SKM-1 treated with dmso at 0.1 percent for 144 hours (cell line): Measurements from ENCODE around the gene MED13L.
A peak's percentile ranks its signal among the peaks of the same experiment; 100 is the strongest.
"Not testable (repeated sequence)": the region's sequence is repeated elsewhere in the genome, so short reads cannot be mapped to it uniquely, and the experiment has no call there.

Experiments used
- DNase-seq: peaks from one replicate; lab custom pipeline; 2025; ENCODE audit not compliant: unreplicated experiment; lab: John Stamatoyannopoulos, UW

Gene MED13L

GRCh38 chr12:116133636-116134214, 143.8 kb downstream of the MED13L start:
- no peak for DNase-seq

- peak; percentile 11 for DNase-seq
Observed at GRCh38 chr12:116133149-116133548, 144.3 kb downstream of the MED13L start.

GRCh38 chr12:116131987-116132386, 145.5 kb downstream of the MED13L start:
- DNase-seq, result not testable (repeated sequence)

GRCh38 chr12:116131176-116131575, 146.3 kb downstream of the MED13L start:
- no peak for DNase-seq

- DNase-seq, result no peak
Observed at GRCh38 chr12:116130431-116130830, 147.1 kb downstream of the MED13L start.

GRCh38 chr12:116128779-116129178, 148.7 kb downstream of the MED13L start:
- no peak for DNase-seq

- DNase-seq, result no peak
Observed at GRCh38 chr12:116127859-116128258, 149.6 kb downstream of the MED13L start.

- DNase-seq, result no peak
Observed at GRCh38 chr12:116126610-116127009, 150.9 kb downstream of the MED13L start.

GRCh38 chr12:116125956-116126566, 151.4 kb downstream of the MED13L start:
- DNase-seq, result no peak

- DNase-seq, result no peak
Observed at GRCh38 chr12:116125084-116125483, 152.4 kb downstream of the MED13L start.

- DNase-seq, result no peak
Observed at GRCh38 chr12:116123451-116124258, 153.8 kb downstream of the MED13L start.

GRCh38 chr12:116122628-116123027, 154.9 kb downstream of the MED13L start:
- DNase-seq, result no peak

- DNase-seq, result no peak
Observed at GRCh38 chr12:116121453-116121871, 156.0 kb downstream of the MED13L start.

GRCh38 chr12:116116650-116117424, 160.7 kb downstream of the MED13L start:
- no peak for DNase-seq

GRCh38 chr12:116113398-116114130, 163.9 kb downstream of the MED13L start:
- no peak for DNase-seq

GRCh38 chr12:116106870-116107269, 170.6 kb downstream of the MED13L start:
- DNase-seq, result no peak

- DNase-seq, result no peak
Observed at GRCh38 chr12:116104167-116104767, 173.2 kb downstream of the MED13L start.

- DNase-seq, result no peak
Observed at GRCh38 chr12:116101991-116102390, 175.5 kb downstream of the MED13L start.

GRCh38 chr12:116099652-116100432, 177.7 kb downstream of the MED13L start:
- no peak for DNase-seq

GRCh38 chr12:116096874-116097273, 180.6 kb downstream of the MED13L start:
- DNase-seq, result no peak
